ENCODE data around the gene ANKUB1. TPM values are rescaled to one million over a fixed set of nuclear protein-coding genes. Genes with fewer than 3 reads are reported as not detected.

Gene ANKUB1
- total and polyA plus RNA-seq, 10 of the 15 experiments (the other 5 are each of a cell fraction or from before 2014, with no cell fraction given), result 0.08 TPM; not detected in 9

DNA sequence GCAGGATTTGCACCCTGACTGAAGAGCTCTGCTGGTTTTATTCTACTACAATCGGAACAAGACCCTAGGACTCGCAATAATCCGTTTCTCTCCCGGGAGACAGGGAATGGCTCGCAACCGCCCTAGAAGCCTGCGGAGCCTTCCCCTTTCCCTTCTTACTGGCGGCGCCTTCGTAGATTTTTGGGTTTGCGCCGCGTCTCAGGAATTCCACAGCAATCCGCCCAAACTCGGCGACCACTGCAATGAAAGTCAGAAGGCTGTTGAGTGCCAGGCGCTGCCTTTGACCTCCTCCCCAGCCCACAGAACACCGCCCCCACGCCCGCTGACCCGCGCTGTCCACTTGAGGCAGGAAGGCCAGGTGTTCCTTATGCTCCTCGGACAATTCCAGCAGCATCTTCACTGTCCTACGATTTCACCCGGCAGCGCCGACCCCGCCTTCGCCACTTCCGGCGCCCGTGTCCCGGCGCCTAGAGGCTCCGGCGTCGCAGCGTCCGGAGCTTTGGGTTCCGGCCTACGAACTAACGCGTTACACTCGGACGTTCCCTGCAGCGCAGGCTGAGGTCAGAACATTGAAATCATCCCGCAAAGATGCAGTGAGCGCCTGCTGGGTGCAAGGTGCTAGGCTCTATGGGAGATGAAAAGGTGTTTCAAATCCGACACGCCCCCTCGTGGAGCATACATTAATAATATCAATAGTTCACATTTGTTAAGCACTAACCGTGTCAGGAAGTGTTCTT, 40.1 kb downstream of the ANKUB1 start, which contains the start of gene COMMD2 (continued):
- TF ChIP-seq, protein P1, sequence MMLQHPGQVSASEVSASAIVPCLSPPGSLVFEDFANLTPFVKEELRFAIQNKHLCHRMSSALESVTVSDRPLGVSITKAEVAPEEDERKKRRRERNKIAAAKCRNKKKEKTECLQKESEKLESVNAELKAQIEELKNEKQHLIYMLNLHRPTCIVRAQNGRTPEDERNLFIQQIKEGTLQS (IDR thresholded peaks at IDR 0.05; ENCODE audit: borderline replicate concordance, extremely low read depth, low read depth, low read length), result no peak
- peak; percentile 79; the same call in 1 of the 2 replicates for TF ChIP-seq SMAD5 (IDR thresholded peaks at IDR 0.05; ENCODE audit: low read depth)
- peak; percentile 58; the same call in 1 of the 2 replicates for TF ChIP-seq NFIC (IDR thresholded peaks at IDR 0.05; ENCODE audit: low read depth, low read length)
- TF ChIP-seq, protein P2, sequence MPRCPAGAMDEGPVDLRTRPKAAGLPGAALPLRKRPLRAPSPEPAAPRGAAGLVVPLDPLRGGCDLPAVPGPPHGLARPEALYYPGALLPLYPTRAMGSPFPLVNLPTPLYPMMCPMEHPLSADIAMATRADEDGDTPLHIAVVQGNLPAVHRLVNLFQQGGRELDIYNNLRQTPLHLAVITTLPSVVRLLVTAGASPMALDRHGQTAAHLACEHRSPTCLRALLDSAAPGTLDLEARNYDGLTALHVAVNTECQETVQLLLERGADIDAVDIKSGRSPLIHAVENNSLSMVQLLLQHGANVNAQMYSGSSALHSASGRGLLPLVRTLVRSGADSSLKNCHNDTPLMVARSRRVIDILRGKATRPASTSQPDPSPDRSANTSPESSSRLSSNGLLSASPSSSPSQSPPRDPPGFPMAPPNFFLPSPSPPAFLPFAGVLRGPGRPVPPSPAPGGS (IDR thresholded peaks at IDR 0.05; ENCODE audit: borderline replicate concordance, insufficient read depth, low read depth, low read length, poor library complexity, severe bottlenecking), result peak; percentile 46
- peak; percentile 28; the same call in 1 of the 2 replicates for TF ChIP-seq JUNB (IDR thresholded peaks at IDR 0.05)
- TF ChIP-seq, protein P3, sequence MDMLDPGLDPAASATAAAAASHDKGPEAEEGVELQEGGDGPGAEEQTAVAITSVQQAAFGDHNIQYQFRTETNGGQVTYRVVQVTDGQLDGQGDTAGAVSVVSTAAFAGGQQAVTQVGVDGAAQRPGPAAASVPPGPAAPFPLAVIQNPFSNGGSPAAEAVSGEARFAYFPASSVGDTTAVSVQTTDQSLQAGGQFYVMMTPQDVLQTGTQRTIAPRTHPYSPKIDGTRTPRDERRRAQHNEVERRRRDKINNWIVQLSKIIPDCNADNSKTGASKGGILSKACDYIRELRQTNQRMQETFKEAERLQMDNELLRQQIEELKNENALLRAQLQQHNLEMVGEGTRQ (IDR thresholded peaks at IDR 0.05; ENCODE audit: borderline replicate concordance, low read depth, low read length), result no peak
- no peak for TF ChIP-seq BRCA1 (IDR thresholded peaks at IDR 0.05; ENCODE audit: low read depth, low read length)
- peak; percentile 51 for TF ChIP-seq MEF2B (IDR thresholded peaks at IDR 0.05; ENCODE audit: partially characterized antibody, poor library complexity, severe bottlenecking)
- peak; percentile 98 for TF ChIP-seq RB1 (IDR thresholded peaks at IDR 0.05; ENCODE audit: borderline replicate concordance)
- TF ChIP-seq RFX5 (IDR thresholded peaks at IDR 0.05; ENCODE audit: low read depth, low read length), result peak; percentile 20; the same call in 1 of the 2 replicates
- TF ChIP-seq, protein P4, sequence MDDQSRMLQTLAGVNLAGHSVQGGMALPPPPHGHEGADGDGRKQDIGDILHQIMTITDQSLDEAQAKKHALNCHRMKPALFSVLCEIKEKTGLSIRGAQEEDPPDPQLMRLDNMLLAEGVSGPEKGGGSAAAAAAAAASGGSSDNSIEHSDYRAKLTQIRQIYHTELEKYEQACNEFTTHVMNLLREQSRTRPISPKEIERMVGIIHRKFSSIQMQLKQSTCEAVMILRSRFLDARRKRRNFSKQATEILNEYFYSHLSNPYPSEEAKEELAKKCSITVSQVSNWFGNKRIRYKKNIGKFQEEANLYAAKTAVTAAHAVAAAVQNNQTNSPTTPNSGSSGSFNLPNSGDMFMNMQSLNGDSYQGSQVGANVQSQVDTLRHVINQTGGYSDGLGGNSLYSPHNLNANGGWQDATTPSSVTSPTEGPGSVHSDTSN (IDR thresholded peaks at IDR 0.05; ENCODE audit: insufficient replicate concordance, low read depth, low read length), result no peak
- peak; percentile 62 for TF ChIP-seq KLF5 (IDR thresholded peaks at IDR 0.05; ENCODE audit: partially characterized antibody)
- TF ChIP-seq ZNF384 (IDR thresholded peaks at IDR 0.05; ENCODE audit: borderline replicate concordance, low read depth, low read length), result no peak
- TF ChIP-seq NFYB (IDR thresholded peaks at IDR 0.05; ENCODE audit: insufficient read depth, low read depth, low read length), result no peak
- no peak for TF ChIP-seq SREBF2 (IDR thresholded peaks at IDR 0.05; ENCODE audit: low read length)
- TF ChIP-seq KAT2A (conservative IDR thresholded peaks at IDR 0.05; ENCODE audit: control insufficient read depth, low read depth, low read length), result no peak
- no peak for TF ChIP-seq CHD4 (IDR thresholded peaks at IDR 0.05)
- peak; percentile 85 for TF ChIP-seq HCFC1 (IDR thresholded peaks at IDR 0.05; ENCODE audit: low read length)
- no peak for TF ChIP-seq SUZ12 (IDR thresholded peaks at IDR 0.05; ENCODE audit: unreplicated experiment)
- TF ChIP-seq EP300 (IDR thresholded peaks at IDR 0.05; ENCODE audit: borderline replicate concordance in 1 of 2, control insufficient read depth in 1 of 2, low read depth in 2 of 2, low read length in 2 of 2), result no peak
- peak; percentile 75; the same call in 1 of the 2 replicates for TF ChIP-seq HDAC2 (IDR thresholded peaks at IDR 0.05)
- TF ChIP-seq ZNF217 (IDR thresholded peaks at IDR 0.05), result 0 out of 2 replicates have a peak, but pooled peaks have one; percentile 55
- TF ChIP-seq STAT3 (IDR thresholded peaks at IDR 0.05; ENCODE audit: low read depth, low read length), result no peak
- TF ChIP-seq NR2C1 (IDR thresholded peaks at IDR 0.05), result peak; percentile 78
- peak; percentile 80 for TF ChIP-seq NR2F1 (conservative IDR thresholded peaks at IDR 0.05)
- TF ChIP-seq SIN3A (IDR thresholded peaks at IDR 0.05; ENCODE audit: low read depth, low read length), result peak; percentile 67; the same call in 1 of the 2 replicates
- TF ChIP-seq ESRRA (IDR thresholded peaks at IDR 0.05; ENCODE audit: low read length), result peak; percentile 70
- no peak for TF ChIP-seq CEBPB (IDR thresholded peaks at IDR 0.05; ENCODE audit: borderline replicate concordance in 1 of 2, low read depth in 2 of 2, low read length in 2 of 2)

Data from GM12878 (cell line).